CD4-positive, alpha-beta T cell treated with Interleukin-4 for 4 hours (primary cell): ENCODE results near the gene TMEM59L.
"Not testable (repeated sequence)": the region's sequence is repeated elsewhere in the genome, so short reads cannot be mapped to it uniquely, and the experiment has no call there.

Experiments
- DNase-seq: peaks from one replicate; pipeline ENCODE4 v3.0.0-alpha.2; 2020

TMEM59L gene

DNA sequence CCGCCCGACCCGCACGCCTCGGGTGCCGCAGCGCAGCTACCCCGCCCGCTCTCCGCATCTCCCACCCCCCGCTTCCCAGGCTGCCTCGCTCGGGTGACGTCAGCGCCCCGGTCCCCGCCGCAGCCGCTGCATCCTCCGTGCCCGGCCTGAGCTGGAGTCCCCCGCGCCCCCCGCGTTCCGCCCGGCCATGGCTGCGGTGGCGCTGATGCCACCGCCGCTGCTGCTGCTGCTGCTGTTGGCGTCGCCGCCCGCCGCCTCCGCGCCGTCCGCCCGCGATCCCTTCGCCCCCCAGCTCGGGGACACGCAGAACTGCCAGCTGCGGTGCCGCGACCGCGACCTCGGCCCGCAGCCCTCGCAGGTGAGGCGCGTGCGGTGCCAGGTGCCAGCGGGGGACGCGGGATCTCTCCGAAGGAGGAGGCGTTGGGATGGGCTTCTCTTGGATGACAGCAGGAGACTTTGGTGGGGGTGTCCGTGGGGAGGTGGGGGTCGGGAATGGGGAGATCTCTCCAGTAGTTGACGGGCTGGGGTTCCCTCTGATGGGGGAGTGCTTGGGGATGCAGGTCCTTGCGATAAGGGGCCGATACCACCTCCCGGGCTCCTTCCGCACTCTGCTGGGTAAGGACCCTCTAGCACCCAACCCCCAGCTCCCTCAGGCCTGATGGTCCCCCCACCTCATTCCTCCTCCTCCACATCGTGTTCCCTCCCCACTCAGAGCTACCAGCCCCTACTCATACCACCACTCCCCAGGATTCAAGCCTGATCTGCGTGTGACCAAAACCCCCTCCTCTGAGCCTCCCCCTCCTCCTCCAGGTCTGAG, at the start of gene TMEM59L:
TMEM59L (plus strand) TSS at position 99 of the 817 bp plus-strand sequence; CDS start at position 188, 89 bp downstream.
- peak; percentile 27 for DNase-seq

DNA sequence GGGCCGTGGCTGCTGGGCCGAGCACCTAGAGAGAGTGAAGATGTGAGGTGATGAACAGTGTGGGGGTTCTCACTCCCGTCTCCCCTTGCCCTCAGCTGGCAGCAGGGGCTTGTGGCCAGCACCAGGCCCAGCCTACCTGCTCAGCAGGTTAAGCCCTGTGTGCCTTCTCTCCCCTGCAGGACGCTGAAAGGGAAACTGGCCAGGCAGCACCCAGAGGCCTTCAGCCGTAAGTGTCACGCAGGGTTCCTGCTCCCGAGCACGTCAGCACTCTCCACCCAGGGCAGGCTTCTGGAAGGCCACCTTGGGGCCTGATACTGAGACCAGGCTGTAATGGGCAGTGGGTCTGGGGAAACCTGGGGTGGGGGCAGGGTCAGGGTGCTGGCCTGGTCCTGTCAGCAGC, 45.7 kb upstream of the TMEM59L start:
- no peak for DNase-seq

DNA sequence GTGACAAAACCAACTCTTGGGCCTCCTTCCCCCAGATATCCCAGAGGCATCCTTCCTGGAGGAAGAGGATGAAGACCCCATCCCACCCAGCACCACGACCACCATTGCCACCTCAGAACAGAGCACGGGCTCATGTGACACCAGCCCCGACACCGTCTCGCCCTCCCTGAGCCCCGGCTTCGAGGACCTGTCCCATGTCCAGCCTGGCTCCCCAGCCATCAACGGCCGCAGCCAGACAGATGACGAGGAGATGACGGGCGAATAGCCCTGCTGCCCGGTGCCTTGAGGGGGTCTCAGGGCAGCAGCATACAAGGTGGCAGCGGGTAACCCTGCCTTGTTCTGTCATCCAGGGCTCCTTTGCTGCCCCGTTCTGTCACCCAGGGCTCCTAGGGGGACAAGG, 44.3 kb upstream of the TMEM59L start:
- no peak for DNase-seq

DNA sequence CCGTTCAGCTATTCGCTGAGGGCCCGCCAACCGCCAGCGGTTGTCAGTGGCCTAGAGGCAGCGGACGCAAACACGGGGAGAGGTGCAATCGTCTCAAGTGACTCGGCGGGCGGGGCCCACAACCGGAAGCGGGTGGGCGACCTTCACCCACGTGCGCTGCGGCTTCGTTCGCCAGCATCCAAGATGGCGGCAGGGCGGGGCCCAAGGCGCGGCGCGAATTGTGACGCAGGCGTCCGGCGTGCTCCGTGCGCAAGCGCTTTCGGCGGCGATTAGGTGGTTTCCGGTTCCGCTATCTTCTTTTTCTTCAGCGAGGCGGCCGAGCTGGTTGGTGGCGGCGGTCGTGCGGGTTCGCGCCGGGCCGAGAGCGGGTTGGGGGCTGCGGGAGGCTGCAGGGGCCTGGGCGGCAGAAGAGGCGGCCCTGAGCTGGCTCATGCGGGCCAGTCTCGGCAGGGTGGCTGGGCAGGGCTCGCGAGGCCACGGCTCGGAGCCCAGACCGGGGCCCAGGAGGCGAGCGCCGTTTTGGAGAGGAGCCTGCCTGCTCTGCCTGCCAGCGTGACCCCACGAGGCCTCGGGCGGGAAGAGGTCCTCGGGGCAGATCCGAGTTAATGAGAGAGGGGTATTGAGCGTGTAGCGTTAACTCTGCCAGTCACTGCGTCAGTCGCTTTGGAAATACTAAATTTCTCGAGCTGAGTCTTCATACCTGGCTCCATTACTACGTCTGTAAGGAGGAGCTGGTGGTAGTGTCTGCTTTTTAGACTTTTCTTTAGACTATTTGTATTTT, 40.9 kb upstream of the TMEM59L start, which contains the start of gene UBA52:
UBA52 (plus strand) TSS at position 294 of the 781 bp plus-strand sequence. CDS start 1,444 bp downstream, outside the sequence.
- peak; percentile 98 for DNase-seq

DNA sequence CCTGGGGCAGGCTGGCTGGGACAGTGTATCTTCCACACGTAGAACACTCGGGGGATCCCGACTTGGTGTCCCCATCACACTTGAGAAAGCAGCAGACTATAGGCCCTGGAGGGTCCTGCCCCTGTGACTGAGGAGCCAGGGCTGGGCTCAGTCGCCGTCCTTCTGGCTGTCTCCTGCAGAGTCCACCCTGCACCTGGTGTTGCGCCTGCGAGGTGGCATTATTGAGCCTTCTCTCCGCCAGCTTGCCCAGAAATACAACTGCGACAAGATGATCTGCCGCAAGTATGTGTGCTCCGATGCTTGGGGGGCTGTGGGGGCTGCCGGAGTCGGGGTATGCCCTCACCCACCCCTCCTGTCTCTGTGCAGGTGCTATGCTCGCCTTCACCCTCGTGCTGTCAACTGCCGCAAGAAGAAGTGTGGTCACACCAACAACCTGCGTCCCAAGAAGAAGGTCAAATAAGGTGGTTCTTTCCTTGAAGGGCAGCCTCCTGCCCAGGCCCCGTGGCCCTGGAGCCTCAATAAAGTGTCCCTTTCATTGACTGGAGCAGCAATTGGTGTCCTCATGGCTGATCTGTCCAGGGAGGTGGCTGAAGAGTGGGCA, 37.9 kb upstream of the TMEM59L start:
- DNase-seq: no peak

DNA sequence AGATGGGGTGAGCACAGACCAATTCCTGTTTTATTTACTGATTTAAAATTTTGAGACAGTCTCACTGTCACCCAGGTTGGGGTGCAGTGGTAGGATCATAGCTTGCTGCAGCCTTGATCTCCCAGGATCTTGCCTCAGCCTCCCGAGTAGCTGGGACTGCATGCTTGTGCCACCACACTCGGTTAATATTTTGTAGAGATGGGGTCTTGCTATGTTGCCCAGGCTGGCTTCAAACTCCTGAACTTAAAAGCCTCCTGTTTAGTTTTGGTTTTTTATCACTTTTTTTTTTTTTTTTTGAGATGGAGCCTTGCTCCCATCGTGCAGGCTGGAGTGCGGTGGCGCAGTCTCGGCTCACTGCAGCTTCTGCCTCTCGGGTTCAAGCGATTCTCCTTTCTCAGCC, 36.3 kb upstream of the TMEM59L start:
- no peak for DNase-seq

DNA sequence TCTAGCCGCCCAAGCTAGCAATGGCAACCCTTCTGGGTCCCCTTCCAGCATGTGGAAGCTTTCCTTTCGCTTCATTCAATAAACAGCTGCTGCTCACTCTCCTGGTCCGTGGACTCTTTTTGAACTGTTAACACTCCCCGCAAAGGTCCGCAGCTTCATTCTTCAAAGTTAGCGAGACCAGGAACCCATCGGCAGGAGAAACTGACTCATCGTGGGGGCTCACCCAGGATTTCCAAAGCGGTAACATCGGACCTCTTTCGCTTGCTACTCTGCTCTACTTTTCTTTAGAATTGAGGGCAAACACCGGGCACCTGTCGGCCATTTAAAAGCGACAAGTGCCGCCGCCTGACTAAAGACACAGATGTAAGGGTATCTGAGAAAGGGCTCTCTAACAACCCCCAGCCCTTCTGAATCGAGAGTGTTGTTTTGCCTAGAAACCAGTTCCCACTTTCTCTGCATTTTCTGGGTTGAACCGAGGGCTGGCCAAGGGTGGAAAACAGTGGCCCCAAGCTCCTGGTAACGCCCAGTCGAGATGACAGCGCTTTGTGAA, 35.2 kb upstream of the TMEM59L start:
- DNase-seq: no peak

DNA sequence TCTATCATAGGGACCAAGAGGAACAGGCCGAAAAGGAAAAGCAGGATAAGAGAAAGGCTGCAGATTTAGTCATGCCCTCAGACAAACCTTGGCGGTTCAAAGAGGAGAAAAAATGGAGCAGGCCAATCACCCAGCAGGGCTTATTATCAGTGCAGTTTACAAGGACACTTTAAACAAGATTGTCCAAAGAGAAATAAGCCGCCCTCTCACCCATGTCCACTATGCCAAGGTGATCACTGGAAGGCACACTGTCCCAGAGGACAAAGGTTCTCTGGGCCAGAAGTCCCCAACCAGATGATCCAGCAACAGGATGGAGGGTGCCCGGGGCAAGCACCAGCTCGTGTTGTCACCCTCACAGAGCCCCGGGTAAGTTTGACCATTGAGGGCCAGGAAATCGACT, 32.4 kb upstream of the TMEM59L start:
- DNase-seq: no peak

DNA sequence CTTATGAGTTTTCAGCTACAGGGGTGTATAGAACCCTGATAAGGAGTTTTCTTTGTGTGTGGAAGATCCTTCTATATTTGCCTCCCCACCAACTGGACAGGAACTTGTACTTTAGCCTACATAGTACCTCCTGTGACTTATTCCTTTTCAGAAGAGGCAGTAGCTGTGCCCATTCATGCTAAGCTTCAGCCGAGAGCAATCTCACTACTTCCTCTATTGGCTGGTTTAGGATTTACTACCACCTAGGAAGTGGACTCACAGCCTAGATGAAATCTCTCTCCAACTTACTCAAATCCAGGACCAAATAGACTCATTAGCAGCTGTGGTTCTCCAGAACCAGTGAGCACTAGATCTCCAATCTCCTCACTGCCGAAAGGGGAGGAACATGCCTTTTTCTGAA, 26.4 kb upstream of the TMEM59L start:
- no peak for DNase-seq

DNA sequence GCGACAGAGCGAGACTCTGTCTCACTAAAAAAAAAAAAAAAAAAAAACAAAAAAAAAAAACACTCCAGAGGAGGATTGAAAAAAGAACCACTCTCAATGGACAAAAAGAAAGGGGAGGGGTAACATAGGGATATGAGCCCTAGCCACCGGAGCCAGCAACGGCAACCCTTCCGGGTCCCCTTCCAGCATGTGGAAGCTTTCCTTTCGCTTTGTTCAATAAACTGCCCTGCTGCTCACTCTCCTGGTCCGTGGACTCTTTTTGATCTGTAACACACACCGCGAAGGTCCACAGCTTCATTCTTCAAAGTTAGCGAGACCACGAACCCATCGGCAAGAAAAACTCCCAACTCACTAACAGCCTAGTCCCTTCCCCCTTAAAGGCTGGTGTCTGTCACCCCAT, 25.1 kb upstream of the TMEM59L start:
- DNase-seq: no peak

DNA sequence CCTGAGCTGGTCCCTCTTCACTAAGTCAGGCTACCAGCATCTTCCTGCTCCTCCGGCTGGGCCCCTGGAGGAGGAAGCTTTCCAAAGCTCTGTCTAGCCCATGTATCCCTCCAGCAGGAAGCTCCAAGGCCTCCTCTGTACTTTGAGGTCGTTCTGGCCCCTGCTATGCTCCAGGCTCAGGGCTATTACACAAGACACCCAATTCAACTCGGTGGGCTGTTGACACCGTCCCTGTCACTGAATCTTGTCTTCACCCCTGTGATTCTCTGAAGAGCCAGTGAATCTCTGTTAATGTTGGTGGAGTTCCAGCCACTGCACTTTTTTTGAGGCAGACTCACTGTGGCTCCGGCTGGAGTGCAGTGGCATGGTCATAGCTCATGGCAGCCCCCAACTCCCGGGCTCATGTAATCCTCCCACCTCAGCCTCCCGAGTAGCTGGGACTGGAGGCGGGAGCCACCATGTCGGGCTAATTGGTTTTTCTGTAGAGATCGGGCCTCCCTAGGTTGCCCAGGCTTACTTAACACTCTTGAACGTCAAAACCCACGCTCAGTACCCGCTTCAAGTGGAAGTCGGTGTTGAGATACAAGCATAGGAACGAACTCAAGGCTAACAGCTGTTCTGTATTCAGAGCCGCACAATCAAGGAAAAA, 24.6 kb upstream of the TMEM59L start:
- DNase-seq: no peak

DNA sequence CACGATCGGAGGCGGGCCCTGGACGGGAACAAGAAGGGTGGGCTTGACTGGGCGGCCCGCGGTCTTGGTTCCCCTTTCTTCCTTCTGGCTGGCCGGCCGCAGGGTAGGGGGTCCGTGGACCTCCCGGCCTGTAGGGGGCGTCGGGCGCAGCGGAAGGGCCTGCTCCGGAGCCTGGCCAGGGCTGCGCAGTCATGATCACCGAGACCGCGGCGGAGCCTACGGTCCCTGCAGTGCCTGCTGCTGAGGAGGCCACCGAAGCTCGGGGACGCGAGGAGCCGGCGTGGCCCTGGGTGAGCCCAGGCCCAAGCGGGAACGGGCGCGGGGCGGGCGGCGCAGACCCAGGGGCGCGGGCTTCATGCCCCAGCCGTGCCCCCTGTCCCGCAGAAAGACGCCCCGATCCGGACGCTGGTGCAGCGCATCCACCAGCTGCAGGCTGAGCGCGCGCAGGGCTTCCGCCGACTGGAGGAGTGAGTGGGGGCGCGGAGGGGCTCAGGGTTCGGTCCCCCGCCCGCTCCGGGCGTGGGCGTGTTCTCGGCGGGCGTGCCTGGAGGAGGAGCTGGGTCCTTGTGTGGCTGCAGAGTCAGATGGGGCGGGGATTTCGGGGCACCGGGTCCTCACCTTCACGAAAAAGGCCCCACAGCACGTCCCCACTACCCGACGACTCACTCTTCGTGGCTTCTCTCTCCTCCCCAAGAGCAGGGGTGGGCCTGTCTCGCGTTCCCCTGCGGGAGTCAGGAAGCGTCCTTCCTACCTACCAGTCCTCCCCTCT, 23.9 kb upstream of the TMEM59L start, which contains the start of gene REX1BD:
REX1BD (plus strand) TSS at position 188 of the 769 bp plus-strand sequence; CDS start at position 192, 4 bp downstream.
- peak; percentile 92 for DNase-seq

DNA sequence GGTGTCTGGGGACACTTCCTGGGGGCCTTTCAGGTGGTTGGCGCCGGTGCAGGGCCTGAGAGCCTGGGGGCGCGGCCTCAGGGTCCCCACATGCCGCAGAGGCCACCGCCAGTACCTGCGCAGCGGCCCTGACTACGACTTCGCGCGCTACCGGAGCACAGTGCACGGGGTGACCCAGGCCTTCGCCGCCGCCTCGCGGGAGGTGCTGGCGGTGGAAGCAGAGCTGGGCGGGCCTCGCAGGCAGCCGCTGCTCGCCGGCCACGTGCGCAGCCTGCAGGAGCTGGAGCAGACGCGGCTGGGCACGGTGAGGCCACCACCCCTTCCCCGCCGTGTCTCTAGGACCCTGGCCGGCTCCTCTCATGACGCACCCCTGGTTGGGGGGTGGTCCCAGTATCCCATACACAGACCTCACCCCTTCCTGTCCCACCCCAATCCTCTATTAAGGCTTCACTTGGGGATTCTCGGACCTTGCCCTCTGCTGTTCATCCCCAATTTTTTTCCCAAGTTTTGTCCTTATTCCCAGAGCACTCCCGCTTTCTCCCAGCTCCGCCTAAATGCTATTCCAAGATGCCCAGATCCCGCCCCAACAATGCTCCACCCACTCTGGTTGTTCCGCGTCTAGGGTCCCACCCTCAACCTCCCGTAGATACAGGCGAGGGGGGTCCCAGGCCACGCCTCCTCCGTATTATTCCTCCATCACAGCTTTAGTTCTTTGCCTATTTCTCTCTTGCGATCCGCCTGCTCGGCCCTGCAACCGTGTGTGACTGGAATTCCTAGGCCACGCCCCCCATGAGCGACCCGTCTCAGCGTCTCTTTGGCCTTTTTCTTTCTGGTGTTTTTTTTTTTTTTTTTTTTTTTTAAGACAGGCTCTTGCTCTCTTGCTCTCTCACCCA, 23.0 kb upstream of the TMEM59L start:
- no peak for DNase-seq

DNA sequence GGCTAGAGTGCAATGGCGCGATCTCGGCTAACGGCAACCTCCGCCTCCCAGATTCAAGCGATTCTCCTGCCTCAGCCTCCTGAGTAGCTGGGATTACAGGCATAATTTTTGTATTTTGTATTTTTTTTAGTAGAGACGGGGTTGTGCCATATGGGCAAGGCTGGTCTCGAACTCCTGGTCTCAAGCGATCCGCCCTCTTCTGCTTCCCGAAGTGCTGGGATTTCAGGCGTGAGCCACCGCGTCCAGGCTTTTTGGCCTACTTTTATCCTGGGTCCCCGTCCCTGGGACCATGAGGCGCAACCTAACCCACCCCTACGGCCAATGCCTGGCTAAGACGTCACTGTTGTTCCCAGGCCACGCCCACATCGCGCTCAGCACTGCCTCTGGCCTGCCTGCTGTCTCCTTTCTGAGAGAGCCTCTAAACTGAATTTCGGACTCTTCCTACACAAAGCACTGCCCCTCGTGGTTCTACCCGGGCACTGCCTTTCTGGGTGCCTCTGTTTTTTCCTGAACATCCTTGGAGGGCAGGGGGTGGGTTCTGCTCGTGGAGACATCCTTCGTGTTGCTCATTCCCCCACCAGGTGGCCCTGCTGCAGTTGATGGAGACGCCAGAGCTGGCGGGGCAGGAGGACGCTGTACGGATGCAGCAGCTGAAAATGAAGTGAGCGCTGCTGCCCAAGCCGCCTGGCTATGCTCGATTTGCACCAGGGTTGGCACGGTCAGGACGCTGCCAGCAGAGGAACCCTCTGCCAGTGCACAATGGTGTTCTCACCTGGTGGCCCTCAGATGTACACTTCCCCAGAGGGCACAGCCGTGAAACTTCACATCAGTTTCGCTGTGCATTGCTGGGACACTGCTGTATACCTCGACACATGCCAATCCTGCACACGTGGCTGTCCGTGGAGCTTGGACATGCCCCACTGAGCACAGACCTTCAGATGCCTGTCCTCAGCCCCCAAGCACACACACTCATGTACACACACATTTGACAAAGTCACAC, 22.1 kb upstream of the TMEM59L start:
- no peak for DNase-seq

DNA sequence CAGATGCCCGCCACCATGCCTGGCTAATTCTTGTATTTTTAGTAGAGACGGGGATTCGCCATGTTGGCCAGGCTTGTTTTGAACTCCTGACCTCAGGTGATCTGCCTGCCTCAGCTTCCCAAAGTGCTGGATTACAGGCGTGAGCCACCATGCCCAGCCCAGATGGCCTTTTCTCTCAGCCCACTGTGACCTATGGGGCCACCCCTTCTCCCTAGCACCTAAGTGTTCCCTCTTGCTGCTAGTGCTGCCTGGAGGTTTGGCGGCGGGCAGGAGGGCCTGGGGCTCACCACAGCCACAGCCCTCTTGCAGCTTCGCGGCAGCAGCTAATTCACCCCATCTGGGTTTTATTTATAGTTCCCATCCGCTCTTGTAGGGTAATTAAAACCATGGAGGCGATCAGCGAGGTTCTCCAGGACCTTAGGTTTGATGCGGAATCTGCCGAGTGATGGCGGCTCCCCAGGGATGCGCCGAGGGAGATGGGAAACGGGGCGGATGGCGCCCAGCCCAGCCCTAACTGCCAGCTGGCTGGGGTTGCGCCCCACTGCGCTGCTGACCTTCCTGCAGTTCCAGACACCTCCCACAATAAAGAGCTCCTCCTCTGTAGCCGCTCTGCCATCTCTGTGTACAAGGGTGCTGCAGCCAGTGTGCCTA, 20.8 kb upstream of the TMEM59L start:
- no peak for DNase-seq

DNA sequence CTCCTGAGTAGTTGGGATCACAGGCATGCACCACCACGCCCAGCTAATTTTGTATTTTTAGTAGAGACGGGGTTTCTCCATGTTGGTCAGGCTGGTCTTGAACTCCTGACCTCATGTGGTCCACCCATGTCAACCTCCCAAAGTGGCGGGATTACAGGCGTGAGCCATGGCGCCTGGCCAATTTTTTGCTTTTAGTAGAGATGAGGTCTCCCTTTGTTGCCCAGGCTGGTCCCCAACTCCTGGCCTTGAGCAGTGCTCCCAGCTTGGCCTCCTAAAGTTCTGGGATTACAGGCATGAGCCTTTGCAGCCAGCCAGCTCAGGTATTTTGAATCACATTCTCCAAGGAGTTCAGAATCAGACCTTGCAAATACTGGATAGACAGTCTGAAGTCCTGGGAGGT, 19.9 kb upstream of the TMEM59L start:
- DNase-seq: not testable (repeated sequence)

DNA sequence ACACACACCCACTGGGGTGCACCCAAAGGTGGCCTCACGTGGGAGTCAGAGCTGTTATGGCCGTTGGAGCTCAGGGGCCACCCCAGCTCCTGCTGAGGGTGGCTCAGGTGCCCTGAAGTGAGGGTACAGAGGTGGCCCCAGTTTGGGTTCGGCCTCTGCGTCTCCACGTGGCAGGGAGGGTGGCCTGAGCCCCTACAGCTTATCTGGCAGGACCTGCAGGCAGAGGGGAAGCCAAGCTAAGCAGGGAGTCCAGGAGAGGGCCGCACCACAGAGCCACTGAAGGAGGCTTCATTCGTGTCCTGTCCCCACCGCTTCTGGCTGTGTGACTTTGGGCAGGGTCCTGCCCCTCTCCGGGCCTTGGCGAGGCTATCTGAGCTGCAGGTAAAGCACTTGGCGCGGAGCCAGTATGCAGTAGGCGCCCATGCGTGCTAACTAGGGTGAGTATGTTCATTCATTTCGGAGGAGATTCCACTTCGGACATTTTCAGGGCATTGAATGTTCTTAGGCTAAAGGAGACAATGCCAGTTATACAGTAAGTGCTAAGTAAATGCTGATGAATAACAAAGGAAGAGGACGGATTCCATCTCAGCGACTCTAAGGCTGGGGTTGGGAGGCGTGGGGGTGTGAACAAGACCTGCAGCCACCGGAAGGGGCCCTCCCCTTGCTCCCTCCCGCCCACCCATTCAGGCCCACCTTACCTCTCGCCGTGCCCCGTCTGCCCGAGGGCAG, 19.1 kb upstream of the TMEM59L start:
- DNase-seq: no peak
